Spleen (tissue), 7 donors: Measurements from ENCODE around the gene OR8I2.

Experiments
- CTCF ChIP-seq, 11 experiments: fragments of 200-600 bp in 7 of 11; fragments of 450-650 bp in 4 of 11; sonication (generic) in 4 of 11; IDR thresholded peaks in 8 of 11; conservative IDR thresholded peaks in 3 of 11; 1 replicate in 7 of 11; 2 replicates in 4 of 11; pipeline versions ENCODE4 v1.4.0 to v1.8.0; 2016 to 2021; ENCODE audit warnings: antibody characterized with exemption in 11 of 11, inconsistent platforms in 4 of 11, mild to moderate bottlenecking in 1 of 11
- POLR2A ChIP-seq, 3 donors: fragments of 450-650 bp; IDR thresholded peaks; one replicate each; pipeline ENCODE4 v1.5.1; 2017; ENCODE audit warnings: antibody characterized with exemption in 3 of 3, mild to moderate bottlenecking in 1 of 3
- donor health status: DM: no; HTN: no; CAD: no; lungs with moderate emphysema.
- donor health status: DM: no; HTN: no; CAD: no.
- donor health status: DM: no; HTN: no; CAD: no.

- TF ChIP-seq CTCF (IDR thresholded peaks at IDR 0.05 in 8 of 11, conservative IDR thresholded peaks at IDR 0.05 in 3 of 11) (no peak), POLR2A (IDR thresholded peaks at IDR 0.05) (no peak)
Observed at GRCh38 chr11:56048480-56048879, 44.6 kb upstream of the OR8I2 start.
